HEK293 (cell line): ENCODE results near the gene GPAM.

ENCODE experiments used
- CTCF ChIA-PET: fragments of 350-600 bp; formaldehyde crosslinking; extraction: SDS; loops from one replicate; lab custom pipeline; 2021; ENCODE audit warnings: antibody characterized with exemption; lab: Yijun Ruan, JAX
- POLR2A ChIA-PET: fragments of 300-600 bp; formaldehyde crosslinking; extraction: SDS; loops from one replicate; lab custom pipeline; 2020; ENCODE audit warnings: antibody characterized with exemption, inconsistent platforms; lab: Yijun Ruan, JAX
- H3K27ac ChIP-seq: fragments of 200-500 bp; sonication (Bioruptor generic); 2 replicates; pipeline ENCODE4 v1.5.1; 2014; ENCODE audit warnings: low read depth, low read length, control low read depth, inconsistent platforms; ENCODE audit errors: extremely low read depth
- H3K36me3 ChIP-seq, 2 experiments: fragments of 200-500 bp in 1 of 2; sonication (Bioruptor generic) in 1 of 2; 1 replicate in 1 of 2; 2 replicates in 1 of 2; pipeline ENCODE4 v1.5.1; 2014 to 2017; ENCODE audit warnings: inconsistent platforms in 2 of 2, low read length in 2 of 2; ENCODE audit not compliant: control insufficient read depth in 2 of 2, insufficient read depth in 1 of 2
- H3K4me1 ChIP-seq: fragments of 200-500 bp; sonication (Bioruptor generic); 2 replicates; pipeline ENCODE4 v1.5.1; 2014; ENCODE audit warnings: mild to moderate bottlenecking, low read length, inconsistent platforms; ENCODE audit not compliant: control insufficient read depth, insufficient read depth
- H3K4me3 ChIP-seq: 2 replicates; pipeline ENCODE4 v1.5.1; 2011; ENCODE audit warnings: low read depth, mild to moderate bottlenecking, control low read depth, low read length, moderate library complexity
- H3K9me3 ChIP-seq: fragments of 200-500 bp; sonication (Bioruptor generic); 2 replicates; pipeline ENCODE4 v1.5.1; 2014; ENCODE audit warnings: low read depth, low read length, inconsistent platforms; ENCODE audit not compliant: control insufficient read depth, insufficient read depth
- GFI1B ChIP-seq: fragments of 450-650 bp; formaldehyde crosslinking; IDR thresholded peaks from 2 replicates; pipeline ENCODE4 v1.5.1; 2016; ENCODE audit warnings: missing biosample characterization, missing genetic modification characterization
- KLF1 ChIP-seq: fragments of 450-650 bp; formaldehyde crosslinking; IDR thresholded peaks from 2 replicates; pipeline ENCODE4 v1.5.1; 2016; ENCODE audit warnings: missing biosample characterization, missing genetic modification characterization
- MZF1 ChIP-seq: fragments of 450-650 bp; formaldehyde crosslinking; IDR thresholded peaks from 2 replicates; pipeline ENCODE4 v1.5.1; 2017; ENCODE audit warnings: missing biosample characterization, missing genetic modification characterization, borderline replicate concordance
- PRDM1 ChIP-seq: fragments of 450-650 bp; formaldehyde crosslinking; IDR thresholded peaks from 2 replicates; pipeline ENCODE4; 2016; ENCODE audit warnings: missing biosample characterization, missing genetic modification characterization
- SP2 ChIP-seq: fragments of 450-650 bp; formaldehyde crosslinking; IDR thresholded peaks from 2 replicates; pipeline ENCODE4 v1.5.1; 2016; ENCODE audit warnings: missing biosample characterization, missing genetic modification characterization
- ZBTB21 ChIP-seq: fragments of 450-650 bp; formaldehyde crosslinking; IDR thresholded peaks from 2 replicates; pipeline ENCODE4 v1.5.1; 2017; ENCODE audit warnings: missing biosample characterization, missing genetic modification characterization
- ZNF114 ChIP-seq: fragments of 450-650 bp; formaldehyde crosslinking; IDR thresholded peaks from 2 replicates; pipeline ENCODE4 v1.5.0; 2017; ENCODE audit warnings: missing biosample characterization, missing genetic modification characterization
- ZNF146 ChIP-seq: fragments of 450-650 bp; formaldehyde crosslinking; IDR thresholded peaks from 2 replicates; pipeline ENCODE4 v1.5.1; 2016; ENCODE audit warnings: missing biosample characterization, missing genetic modification characterization
- ZNF248 ChIP-seq: fragments of 450-650 bp; formaldehyde crosslinking; IDR thresholded peaks from 2 replicates; pipeline ENCODE4 v1.5.1; 2017; ENCODE audit warnings: missing biosample characterization, missing genetic modification characterization
- ZNF335 ChIP-seq: fragments of 450-650 bp; formaldehyde crosslinking; conservative IDR thresholded peaks from 2 replicates; pipeline ENCODE4 v1.5.1; 2016; ENCODE audit warnings: missing biosample characterization, missing genetic modification characterization
- ZNF341 ChIP-seq: fragments of 450-650 bp; formaldehyde crosslinking; IDR thresholded peaks from 2 replicates; pipeline ENCODE4; 2016; ENCODE audit warnings: low read depth, missing biosample characterization, missing genetic modification characterization
- ZNF354C ChIP-seq: fragments of 450-650 bp; formaldehyde crosslinking; IDR thresholded peaks from 2 replicates; pipeline ENCODE4 v1.5.1; 2016; ENCODE audit warnings: missing biosample characterization, missing genetic modification characterization, low read depth, borderline replicate concordance
- ZNF394 ChIP-seq: fragments of 450-650 bp; formaldehyde crosslinking; IDR thresholded peaks from 2 replicates; pipeline ENCODE4 v1.5.1; 2016; ENCODE audit warnings: missing biosample characterization, missing genetic modification characterization, mild to moderate bottlenecking, moderate library complexity, borderline replicate concordance
- ZNF426 ChIP-seq: fragments of 450-650 bp; formaldehyde crosslinking; IDR thresholded peaks from 2 replicates; pipeline ENCODE4 v1.5.1; 2017; ENCODE audit warnings: missing biosample characterization, missing genetic modification characterization, mild to moderate bottlenecking, inconsistent platforms, moderate library complexity
- ZNF548 ChIP-seq: fragments of 450-650 bp; formaldehyde crosslinking; IDR thresholded peaks from 2 replicates; pipeline ENCODE4 v1.5.1; 2016; ENCODE audit warnings: missing biosample characterization, missing genetic modification characterization
- ZNF791 ChIP-seq: fragments of 450-650 bp; formaldehyde crosslinking; IDR thresholded peaks from 2 replicates; pipeline ENCODE4 v1.5.1; 2016; ENCODE audit warnings: missing biosample characterization, missing genetic modification characterization
- ZSCAN16 ChIP-seq: fragments of 450-650 bp; formaldehyde crosslinking; IDR thresholded peaks from 2 replicates; pipeline ENCODE4 v1.5.1; 2016; ENCODE audit warnings: missing biosample characterization, missing genetic modification characterization
- TF ChIP-seq, protein P1 (sequence below): fragments of 450-650 bp; formaldehyde crosslinking; IDR thresholded peaks from 2 replicates; pipeline ENCODE4 v1.5.1; 2017; ENCODE audit warnings: missing biosample characterization, missing genetic modification characterization
- TF ChIP-seq, protein P2 (sequence below): fragments of 450-650 bp; formaldehyde crosslinking; IDR thresholded peaks from 2 replicates; pipeline ENCODE4 v1.5.1; 2016; ENCODE audit warnings: missing biosample characterization, missing genetic modification characterization
- TF ChIP-seq, protein P3 (sequence below): fragments of 450-650 bp; formaldehyde crosslinking; optimal IDR thresholded peaks from 2 replicates; pipeline ENCODE3; 2016; ENCODE audit warnings: missing biosample characterization, mild to moderate bottlenecking, missing genetic modification characterization
- TF ChIP-seq, protein P4 (sequence below): fragments of 450-650 bp; formaldehyde crosslinking; IDR thresholded peaks from 2 replicates; pipeline ENCODE4 v1.5.1; 2016; ENCODE audit warnings: missing biosample characterization, missing genetic modification characterization

GPAM gene

DNA sequence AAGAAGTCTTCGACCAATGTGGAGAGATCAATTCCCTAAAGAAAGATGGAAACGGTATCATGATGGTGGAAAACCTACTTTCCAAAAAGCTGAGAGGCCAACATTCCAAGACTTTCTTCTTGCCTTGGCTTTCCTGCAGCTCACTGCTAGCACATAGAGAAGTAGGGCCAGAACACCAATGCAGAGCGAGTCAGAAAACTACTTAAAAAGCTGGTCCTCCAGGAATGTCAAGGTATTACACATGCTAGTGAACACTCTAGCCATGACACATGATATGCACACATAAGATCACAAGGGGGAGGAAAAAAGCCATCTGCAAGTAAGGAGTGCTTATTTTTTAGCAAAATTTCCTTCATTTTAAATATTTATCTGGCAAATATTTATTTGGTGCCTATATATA is 22.7 kb downstream of the GPAM start:
- Histone ChIP-seq H3K9me3 (no peaks in the 10 kb centered on the region), H3K27ac (no peak overlapping the region), H3K36me3 (peaks cover 22 to 80% of the 10 kb centered on the region in 2 experiments), H3K4me1 (no peaks in the 10 kb centered on the region), H3K4me3 (no peak overlapping the region)
- TF ChIP-seq ZNF394 (tag by site-specific recombination) = no peak
- no peak for TF ChIP-seq ZBTB21
- no peak for TF ChIP-seq ZNF791
- TF ChIP-seq ZNF354C = no peak
- TF ChIP-seq ZNF426 (tag by site-specific recombination) = no peak
- ChIA-PET CTCF (interaction anchor here (0.5 to 1.3 kb wide), 5 partner anchors 24 to 879 kb away, joined by 3 to 5 read pairs (median 4); no protein-coding TSS in a partner anchor), POLR2A (no interaction called here)

DNA sequence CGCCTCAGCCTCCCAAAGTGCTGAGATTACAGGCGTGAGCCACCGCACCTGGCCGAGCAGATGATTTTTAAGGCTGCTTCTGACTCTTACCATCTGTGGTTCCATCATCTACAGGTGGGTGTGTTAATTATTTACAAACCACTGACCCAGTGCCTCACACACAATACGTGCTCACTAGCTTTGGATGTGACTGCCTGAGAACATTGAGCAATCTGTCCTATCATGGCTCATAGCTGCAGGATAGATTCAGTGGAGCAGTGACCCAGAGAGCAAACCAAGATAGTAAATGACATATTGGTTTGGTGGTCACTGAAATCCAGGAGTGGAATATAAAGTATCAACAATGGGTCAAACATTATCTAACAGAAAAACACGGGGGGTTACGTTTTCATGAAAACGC is 24.1 kb downstream of the GPAM start:
- TF ChIP-seq PRDM1 (tag by site-specific recombination) (no peak), GFI1B (tag by site-specific recombination) (no peak), ZNF335 (tag by site-specific recombination) (no peak), ZSCAN16 (tag by site-specific recombination) (no peak), ZNF341 (tag by site-specific recombination) (no peak), ZNF146 (tag by site-specific recombination) (no peak), ZNF114 (no peak), MZF1 (tag by site-specific recombination) (no peak), KLF1 (tag by site-specific recombination) (no peak), ZNF248 (tag by site-specific recombination) (no peak), ZNF548 (tag by site-specific recombination) (no peak), SP2 (no peak)
- TF ChIP-seq, protein P1, sequence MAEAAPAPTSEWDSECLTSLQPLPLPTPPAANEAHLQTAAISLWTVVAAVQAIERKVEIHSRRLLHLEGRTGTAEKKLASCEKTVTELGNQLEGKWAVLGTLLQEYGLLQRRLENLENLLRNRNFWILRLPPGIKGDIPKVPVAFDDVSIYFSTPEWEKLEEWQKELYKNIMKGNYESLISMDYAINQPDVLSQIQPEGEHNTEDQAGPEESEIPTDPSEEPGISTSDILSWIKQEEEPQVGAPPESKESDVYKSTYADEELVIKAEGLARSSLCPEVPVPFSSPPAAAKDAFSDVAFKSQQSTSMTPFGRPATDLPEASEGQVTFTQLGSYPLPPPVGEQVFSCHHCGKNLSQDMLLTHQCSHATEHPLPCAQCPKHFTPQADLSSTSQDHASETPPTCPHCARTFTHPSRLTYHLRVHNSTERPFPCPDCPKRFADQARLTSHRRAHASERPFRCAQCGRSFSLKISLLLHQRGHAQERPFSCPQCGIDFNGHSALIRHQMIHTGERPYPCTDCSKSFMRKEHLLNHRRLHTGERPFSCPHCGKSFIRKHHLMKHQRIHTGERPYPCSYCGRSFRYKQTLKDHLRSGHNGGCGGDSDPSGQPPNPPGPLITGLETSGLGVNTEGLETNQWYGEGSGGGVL (tag by site-specific recombination) = no peak
- TF ChIP-seq, protein P2, sequence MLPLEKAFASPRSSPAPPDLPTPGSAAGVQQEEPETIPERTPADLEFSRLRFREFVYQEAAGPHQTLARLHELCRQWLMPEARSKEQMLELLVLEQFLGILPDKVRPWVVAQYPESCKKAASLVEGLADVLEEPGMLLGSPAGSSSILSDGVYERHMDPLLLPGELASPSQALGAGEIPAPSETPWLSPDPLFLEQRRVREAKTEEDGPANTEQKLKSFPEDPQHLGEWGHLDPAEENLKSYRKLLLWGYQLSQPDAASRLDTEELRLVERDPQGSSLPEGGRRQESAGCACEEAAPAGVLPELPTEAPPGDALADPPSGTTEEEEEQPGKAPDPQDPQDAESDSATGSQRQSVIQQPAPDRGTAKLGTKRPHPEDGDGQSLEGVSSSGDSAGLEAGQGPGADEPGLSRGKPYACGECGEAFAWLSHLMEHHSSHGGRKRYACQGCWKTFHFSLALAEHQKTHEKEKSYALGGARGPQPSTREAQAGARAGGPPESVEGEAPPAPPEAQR (tag by site-specific recombination) = no peak
- TF ChIP-seq, protein P3, sequence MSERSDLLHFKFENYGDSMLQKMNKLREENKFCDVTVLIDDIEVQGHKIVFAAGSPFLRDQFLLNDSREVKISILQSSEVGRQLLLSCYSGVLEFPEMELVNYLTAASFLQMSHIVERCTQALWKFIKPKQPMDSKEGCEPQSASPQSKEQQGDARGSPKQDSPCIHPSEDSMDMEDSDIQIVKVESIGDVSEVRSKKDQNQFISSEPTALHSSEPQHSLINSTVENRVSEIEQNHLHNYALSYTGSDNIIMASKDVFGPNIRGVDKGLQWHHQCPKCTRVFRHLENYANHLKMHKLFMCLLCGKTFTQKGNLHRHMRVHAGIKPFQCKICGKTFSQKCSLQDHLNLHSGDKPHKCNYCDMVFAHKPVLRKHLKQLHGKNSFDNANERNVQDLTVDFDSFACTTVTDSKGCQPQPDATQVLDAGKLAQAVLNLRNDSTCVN (tag by site-specific recombination) = no peak
- TF ChIP-seq, protein P4, sequence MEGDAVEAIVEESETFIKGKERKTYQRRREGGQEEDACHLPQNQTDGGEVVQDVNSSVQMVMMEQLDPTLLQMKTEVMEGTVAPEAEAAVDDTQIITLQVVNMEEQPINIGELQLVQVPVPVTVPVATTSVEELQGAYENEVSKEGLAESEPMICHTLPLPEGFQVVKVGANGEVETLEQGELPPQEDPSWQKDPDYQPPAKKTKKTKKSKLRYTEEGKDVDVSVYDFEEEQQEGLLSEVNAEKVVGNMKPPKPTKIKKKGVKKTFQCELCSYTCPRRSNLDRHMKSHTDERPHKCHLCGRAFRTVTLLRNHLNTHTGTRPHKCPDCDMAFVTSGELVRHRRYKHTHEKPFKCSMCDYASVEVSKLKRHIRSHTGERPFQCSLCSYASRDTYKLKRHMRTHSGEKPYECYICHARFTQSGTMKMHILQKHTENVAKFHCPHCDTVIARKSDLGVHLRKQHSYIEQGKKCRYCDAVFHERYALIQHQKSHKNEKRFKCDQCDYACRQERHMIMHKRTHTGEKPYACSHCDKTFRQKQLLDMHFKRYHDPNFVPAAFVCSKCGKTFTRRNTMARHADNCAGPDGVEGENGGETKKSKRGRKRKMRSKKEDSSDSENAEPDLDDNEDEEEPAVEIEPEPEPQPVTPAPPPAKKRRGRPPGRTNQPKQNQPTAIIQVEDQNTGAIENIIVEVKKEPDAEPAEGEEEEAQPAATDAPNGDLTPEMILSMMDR (tag by site-specific recombination) = no peak

More for the DNA sequence above, 24.1 kb downstream of the GPAM start:
- H3K27ac ChIP-seq = no peak overlapping the region
- no peaks in the 10 kb centered on the region for H3K4me1 ChIP-seq
- POLR2A ChIA-PET = no interaction called here
- no peak overlapping the region for H3K4me3 ChIP-seq
- CTCF ChIA-PET = interaction anchor here (1.2 kb wide), 1 partner anchor 22 kb away, joined by 3 read pairs; no protein-coding TSS in a partner anchor
- H3K36me3 ChIP-seq = peaks cover 30 to 86% of the 10 kb centered on the region in 2 experiments
- no peaks in the 10 kb centered on the region for H3K9me3 ChIP-seq
